Gastroesophageal sphincter (tissue), 4 donors: Measurements from ENCODE around the gene VIPR1. TPM values are rescaled to one million over a fixed set of nuclear protein-coding genes. Genes with fewer than 3 reads are reported as not detected.

ENCODE experiments used
- ATAC-seq: fragments of 150-250 bp; one replicate; pipeline ENCODE4 v1.9.1; 2016; ENCODE audit warnings: mild to moderate bottlenecking, moderate library complexity
- H3K27ac ChIP-seq, 4 donors: fragments of 200-600 bp; sonication (generic) in 3 of 4; 1 replicate in 3 of 4; 2 replicates in 1 of 4; pipeline ENCODE4 v1.5.1; 2016 to 2019
- H3K27me3 ChIP-seq: fragments of 200-600 bp; sonication (generic); one replicate; pipeline ENCODE4 v1.5.1; 2019
- H3K36me3 ChIP-seq, 2 donors: fragments of 200-600 bp; sonication (generic); one replicate each; pipeline ENCODE4 v1.5.1; 2019; ENCODE audit warnings: control low read depth in 1 of 2
- H3K4me1 ChIP-seq, 3 donors: fragments of 200-600 bp; sonication (generic); 1 replicate in 2 of 3; 2 replicates in 1 of 3; pipeline ENCODE4 v1.5.1; 2016 to 2019; ENCODE audit warnings: control low read depth in 2 of 3
- H3K4me3 ChIP-seq, 2 donors: fragments of 200-600 bp; sonication (generic); one replicate each; pipeline ENCODE4 v1.5.1; 2019; ENCODE audit warnings: mild to moderate bottlenecking in 1 of 2, moderate library complexity in 1 of 2
- H3K9me3 ChIP-seq, 3 donors: fragments of 200-600 bp; sonication (generic); one replicate each; pipeline ENCODE4 v1.5.1; 2017 to 2019; ENCODE audit warnings: control low read depth in 2 of 3
- CTCF ChIP-seq, 4 experiments: fragments of 200-600 bp in 2 of 4; fragments of 450-650 bp in 2 of 4; sonication (generic) in 1 of 4; IDR thresholded peaks; one replicate each; pipeline ENCODE4 v1.5.1; 2017 to 2019; ENCODE audit warnings: antibody characterized with exemption in 4 of 4, mild to moderate bottlenecking in 2 of 4, moderate library complexity in 2 of 4
- EP300 ChIP-seq: sonication (generic); formaldehyde crosslinking; IDR thresholded peaks from one replicate; pipeline ENCODE4 v1.6.1; 2017; ENCODE audit warnings: antibody characterized with exemption, mild to moderate bottlenecking
- POLR2A ChIP-seq, 2 donors: fragments of 450-650 bp; IDR thresholded peaks; one replicate each; pipeline ENCODE4 v1.6.1; 2017; ENCODE audit warnings: antibody characterized with exemption in 2 of 2, mild to moderate bottlenecking in 2 of 2, moderate library complexity in 1 of 2
- POLR2AphosphoS5 ChIP-seq: sonication (generic); formaldehyde crosslinking; IDR thresholded peaks from one replicate; pipeline ENCODE4 v1.6.1; 2017; ENCODE audit warnings: antibody characterized with exemption
- WGBS, 2 donors: methylation state at CpG; one replicate each; pipeline ENCODE4 v1.1.5; 2018; ENCODE audit warnings: low coverage in 1 of 2; 5-methylcytosine and 5-hydroxymethylcytosine counted together
- total RNA-seq, 4 donors: library from RNA; depleted of rRNA; stranded (reverse); fragments of >200 nt; gene quantifications; one replicate each; pipeline ENCODE4 v1.1.0, GENCODE V29; 2016

The VIPR1 gene
- total RNA-seq, 4 donors from 2014 or later: 3.8 to 9.5 (median 5.9) TPM

GRCh38 chr3:42529468-42529867 is 27.0 kb downstream of the VIPR1 start:
- Histone ChIP-seq H3K9me3 (no peaks in the 10 kb centered on the region), H3K27ac (no peak overlapping the region), H3K4me1 (no peaks in the 10 kb centered on the region), H3K36me3 (no peaks in the 10 kb centered on the region), H3K4me3 (no peak overlapping the region), H3K27me3 (no peaks in the 10 kb centered on the region)
- ATAC-seq: no peak
- WGBS, 2 donors: 88 to 95% methylated on average over 1 to 2 of the region's 2 CpGs
- TF ChIP-seq POLR2A (IDR thresholded peaks at IDR 0.05) (no peak), POLR2AphosphoS5 (no peak), EP300 (no peak), CTCF (IDR thresholded peaks at IDR 0.05) (no peak)

DNA sequence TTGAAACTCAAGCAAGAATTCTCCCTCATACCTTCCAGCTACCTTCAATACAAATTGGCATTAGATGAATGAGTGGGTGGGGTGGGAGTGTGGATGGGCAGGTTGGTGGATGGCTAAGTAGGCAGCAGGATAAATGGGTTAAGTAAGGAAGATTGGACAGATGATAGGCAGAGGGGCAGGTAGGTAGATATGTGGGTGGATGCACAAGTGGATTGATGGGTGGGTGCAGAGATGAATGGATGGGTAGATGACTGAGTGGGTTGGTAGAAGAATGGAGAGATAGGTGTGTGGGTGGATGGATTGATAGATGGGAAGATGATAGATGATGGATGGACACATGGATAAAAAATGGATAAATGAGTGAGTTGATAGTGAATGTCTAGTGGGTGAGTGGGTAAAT is 27.6 kb downstream of the VIPR1 start:
- Histone ChIP-seq H3K9me3 (no peaks in the 10 kb centered on the region), H3K27me3 (no peaks in the 10 kb centered on the region), H3K4me3 (no peak overlapping the region), H3K4me1 (no peaks in the 10 kb centered on the region), H3K36me3 (no peaks in the 10 kb centered on the region), H3K27ac (no peak overlapping the region)
- ATAC-seq: no peak
- TF ChIP-seq CTCF (IDR thresholded peaks at IDR 0.05): no peak

- 40% methylated on average over 1 of the region's 6 CpGs; no CpG with 5 or more reads in 1 of the 2 donors for WGBS, 2 donors
These were observed 29.0 kb downstream of the VIPR1 start for GRCh38 chr3:42531470-42531869.

GRCh38 chr3:42532229-42532628 is 29.8 kb downstream of the VIPR1 start:
- H3K36me3 ChIP-seq: no peaks in the 10 kb centered on the region
- H3K27me3 ChIP-seq: no peaks in the 10 kb centered on the region
- no peaks in the 10 kb centered on the region for H3K4me1 ChIP-seq
- no peak for TF ChIP-seq CTCF (IDR thresholded peaks at IDR 0.05)
- TF ChIP-seq POLR2AphosphoS5: no peak
- TF ChIP-seq EP300: no peak
- no peak for TF ChIP-seq POLR2A (IDR thresholded peaks at IDR 0.05)
- no peak overlapping the region for H3K27ac ChIP-seq
- H3K4me3 ChIP-seq: no peak overlapping the region
- ATAC-seq: no peak
- H3K9me3 ChIP-seq: no peaks in the 10 kb centered on the region
- WGBS, 2 donors: 57 to 83% methylated on average over 1 to 3 of the region's 4 CpGs

More at GRCh38 chr3:42531470-42531869, 29.0 kb downstream of the VIPR1 start:
- no peak for ATAC-seq
- H3K9me3 ChIP-seq: no peaks in the 10 kb centered on the region
- TF ChIP-seq CTCF (IDR thresholded peaks at IDR 0.05): no peak
- no peak for TF ChIP-seq EP300
- TF ChIP-seq POLR2AphosphoS5: no peak
- no peak for TF ChIP-seq POLR2A (IDR thresholded peaks at IDR 0.05)
- H3K27me3 ChIP-seq: no peaks in the 10 kb centered on the region
- H3K36me3 ChIP-seq: no peaks in the 10 kb centered on the region
- no peak overlapping the region for H3K27ac ChIP-seq
- H3K4me1 ChIP-seq: no peaks in the 10 kb centered on the region
- no peak overlapping the region for H3K4me3 ChIP-seq

GRCh38 chr3:42533161-42533897 is 30.9 kb downstream of the VIPR1 start:
- ATAC-seq: no peak
- TF ChIP-seq POLR2A (IDR thresholded peaks at IDR 0.05): no peak
- no peak for TF ChIP-seq EP300
- TF ChIP-seq POLR2AphosphoS5: no peak
- no peak for TF ChIP-seq CTCF (IDR thresholded peaks at IDR 0.05)
- WGBS, 2 donors: 60 to 83% methylated on average over 1 to 3 of the region's 7 CpGs
- Histone ChIP-seq H3K4me1 (no peaks in the 10 kb centered on the region), H3K27ac (no peak overlapping the region), H3K27me3 (no peaks in the 10 kb centered on the region), H3K4me3 (no peak overlapping the region), H3K9me3 (no peaks in the 10 kb centered on the region), H3K36me3 (no peaks in the 10 kb centered on the region)
